Measurements from ENCODE around the gene TBX4. TPM values are rescaled to one million over a fixed set of nuclear protein-coding genes. Genes with fewer than 3 reads are reported as not detected.
"Not testable (repeated sequence)": the region's sequence is repeated elsewhere in the genome, so short reads cannot be mapped to it uniquely, and the experiment has no call there.

Gene TBX4
- total RNA-seq, 1 donor from 2014 or later: 0.69 TPM

GRCh38 chr17:61483778-61484116 is 31.5 kb downstream of the TBX4 start:
- DNase-seq: no peak

GRCh38 chr17:61484174-61484573 is 32.0 kb downstream of the TBX4 start:
- no peak for DNase-seq

GRCh38 chr17:61485067-61485775 is 33.0 kb downstream of the TBX4 start:
- DNase-seq: no peak

- no peak for DNase-seq
These were observed 34.2 kb downstream of the TBX4 start for GRCh38 chr17:61486135-61487120.

GRCh38 chr17:61487161-61487988 is 35.2 kb downstream of the TBX4 start:
- DNase-seq: no peak

GRCh38 chr17:61487989-61488595 is 35.9 kb downstream of the TBX4 start:
- DNase-seq: no peak

GRCh38 chr17:61488878-61489718 is 36.9 kb downstream of the TBX4 start:
- DNase-seq: no peak

- no peak for DNase-seq
These were observed 37.7 kb downstream of the TBX4 start for GRCh38 chr17:61489719-61490490.

GRCh38 chr17:61490540-61490975 is 38.3 kb downstream of the TBX4 start:
- DNase-seq: no peak

GRCh38 chr17:61491981-61492380 is 39.8 kb downstream of the TBX4 start:
- DNase-seq: no peak

- DNase-seq: peak; percentile 39
These were observed 40.7 kb downstream of the TBX4 start for GRCh38 chr17:61492759-61493526.

GRCh38 chr17:61493830-61494324 is 41.7 kb downstream of the TBX4 start:
- not testable (repeated sequence) for DNase-seq

GRCh38 chr17:61494325-61495160 is 42.3 kb downstream of the TBX4 start:
- no peak for DNase-seq

GRCh38 chr17:61495161-61495857 is 43.1 kb downstream of the TBX4 start:
- DNase-seq: no peak

GRCh38 chr17:61496174-61496956 is 44.1 kb downstream of the TBX4 start:
- no peak for DNase-seq

GRCh38 chr17:61496957-61497653 is 44.9 kb downstream of the TBX4 start:
- DNase-seq: no peak

All from skin of body (tissue), 2 donors.